Skin epidermis (tissue), 12 donors: ENCODE data around the gene SSNA1.

Source experiments
- H3K27ac ChIP-seq, 21 experiments: fragments of 200-600 bp; sonication (generic) in 11 of 21; one replicate each; pipeline ENCODE4 v1.5.0; 2020; ENCODE audit warnings: mild to moderate bottlenecking in 3 of 21, inconsistent platforms in 2 of 21, moderate library complexity in 2 of 21
- H3K4me3 ChIP-seq, 7 experiments: fragments of 200-600 bp; sonication (generic) in 2 of 7; one replicate each; pipeline ENCODE4 v1.5.0; 2020; ENCODE audit warnings: inconsistent platforms in 2 of 7, mild to moderate bottlenecking in 2 of 7, moderate library complexity in 1 of 7

Gene SSNA1

DNA sequence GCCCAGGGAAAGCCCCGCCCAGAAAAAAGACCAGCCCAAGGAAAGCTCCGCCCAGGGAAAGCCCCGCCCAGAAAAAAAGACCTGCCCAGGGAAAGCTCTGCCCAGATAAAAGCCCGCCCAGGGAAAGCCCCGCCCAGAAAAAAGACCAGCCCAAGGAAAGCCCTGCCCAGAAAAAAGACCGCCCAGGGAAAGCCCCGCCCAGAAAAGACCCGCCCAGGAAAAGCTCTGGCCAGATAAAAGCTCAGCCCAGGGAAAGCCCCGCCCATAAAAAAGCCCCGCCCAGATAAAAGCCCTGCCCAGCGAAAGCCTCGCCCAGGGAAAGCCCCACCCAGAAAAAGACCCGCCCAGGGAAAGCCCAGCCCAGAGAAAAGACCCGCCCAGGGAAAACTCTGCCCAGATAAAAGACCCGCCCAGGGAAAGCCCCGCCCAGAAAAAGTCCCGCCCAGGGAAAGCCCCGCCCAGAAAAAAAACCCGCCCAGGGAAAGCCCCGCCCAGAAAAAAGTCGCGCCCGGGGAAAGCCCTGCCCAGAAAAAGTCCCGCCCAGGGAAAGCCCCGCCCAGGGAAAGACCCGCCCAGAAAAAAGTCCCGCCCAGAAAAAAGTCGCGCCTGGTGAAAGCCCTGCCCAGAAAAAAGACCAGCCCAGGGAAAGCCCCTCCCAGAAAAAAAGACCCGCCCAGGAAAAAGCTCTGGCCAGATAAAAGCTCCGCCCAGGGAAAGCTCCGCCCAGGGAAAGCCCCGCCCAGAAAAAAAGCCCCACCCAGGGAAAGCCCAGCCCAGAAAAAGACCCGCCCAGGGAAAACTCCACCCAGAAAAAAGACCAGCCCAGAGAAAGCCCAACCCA lies 37.6 kb upstream of the SSNA1 start:
- Histone ChIP-seq H3K4me3 (no peak overlapping the region), H3K27ac (no peak overlapping the region)

DNA sequence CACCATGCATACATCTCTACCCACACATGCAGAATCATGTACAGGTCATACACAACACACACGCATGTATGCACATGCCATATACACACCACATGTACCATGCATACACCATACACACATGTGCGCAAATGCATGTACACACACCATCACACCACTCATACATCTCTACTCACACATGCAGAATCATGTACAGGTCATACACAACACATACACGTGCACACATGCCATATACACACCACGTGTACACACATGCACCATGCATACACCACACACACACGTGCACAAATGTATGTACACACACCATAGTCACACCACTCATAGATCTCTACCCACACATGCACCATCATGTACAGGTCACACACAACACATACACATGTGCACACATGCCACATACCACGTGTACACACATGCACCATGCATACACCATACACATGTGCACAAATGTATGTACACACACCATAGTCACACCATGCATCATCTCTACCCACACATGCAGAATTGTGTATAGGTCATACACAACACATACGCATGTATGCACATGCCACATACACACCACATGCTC lies 35.6 kb upstream of the SSNA1 start:
- Histone ChIP-seq H3K27ac (no peak overlapping the region), H3K4me3 (no peak overlapping the region)

DNA sequence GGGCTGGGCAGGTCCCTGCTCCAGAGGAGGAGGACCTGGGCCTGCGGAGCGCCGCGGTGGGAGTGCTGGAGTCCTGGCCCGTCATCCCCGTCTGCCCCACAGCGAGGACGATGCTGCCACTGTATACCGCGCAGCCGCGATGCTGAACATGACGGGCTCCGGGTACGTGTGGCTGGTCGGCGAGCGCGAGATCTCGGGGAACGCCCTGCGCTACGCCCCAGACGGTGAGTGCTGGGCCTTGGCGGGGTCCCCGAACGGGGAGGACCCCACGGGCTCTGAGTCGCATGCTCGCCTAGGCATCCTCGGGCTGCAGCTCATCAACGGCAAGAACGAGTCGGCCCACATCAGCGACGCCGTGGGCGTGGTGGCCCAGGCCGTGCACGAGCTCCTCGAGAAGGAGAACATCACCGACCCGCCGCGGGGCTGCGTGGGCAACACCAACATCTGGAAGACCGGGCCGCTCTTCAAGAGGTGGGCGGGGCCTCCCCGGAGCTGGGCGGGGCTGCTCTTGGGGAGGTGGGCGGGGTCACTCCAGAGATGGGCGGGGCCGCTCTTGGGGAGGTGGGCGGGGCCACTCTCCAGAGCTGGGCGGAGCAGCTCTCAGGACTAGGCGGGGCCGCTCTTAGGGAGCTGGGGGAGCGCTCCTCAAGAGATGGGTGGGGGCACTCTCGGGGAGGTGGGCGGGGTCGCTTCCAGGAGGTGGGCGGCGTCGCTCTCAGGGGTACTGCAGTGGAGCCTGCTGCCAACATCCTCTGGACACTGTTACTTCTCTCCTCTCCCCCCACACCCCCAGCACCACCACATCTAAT lies 31.7 kb upstream of the SSNA1 start:
- Histone ChIP-seq H3K4me3 (peak overlapping the region in 3 of 7 experiments; percentile 2 to 23 (median 18)), H3K27ac (no peak overlapping the region)

DNA sequence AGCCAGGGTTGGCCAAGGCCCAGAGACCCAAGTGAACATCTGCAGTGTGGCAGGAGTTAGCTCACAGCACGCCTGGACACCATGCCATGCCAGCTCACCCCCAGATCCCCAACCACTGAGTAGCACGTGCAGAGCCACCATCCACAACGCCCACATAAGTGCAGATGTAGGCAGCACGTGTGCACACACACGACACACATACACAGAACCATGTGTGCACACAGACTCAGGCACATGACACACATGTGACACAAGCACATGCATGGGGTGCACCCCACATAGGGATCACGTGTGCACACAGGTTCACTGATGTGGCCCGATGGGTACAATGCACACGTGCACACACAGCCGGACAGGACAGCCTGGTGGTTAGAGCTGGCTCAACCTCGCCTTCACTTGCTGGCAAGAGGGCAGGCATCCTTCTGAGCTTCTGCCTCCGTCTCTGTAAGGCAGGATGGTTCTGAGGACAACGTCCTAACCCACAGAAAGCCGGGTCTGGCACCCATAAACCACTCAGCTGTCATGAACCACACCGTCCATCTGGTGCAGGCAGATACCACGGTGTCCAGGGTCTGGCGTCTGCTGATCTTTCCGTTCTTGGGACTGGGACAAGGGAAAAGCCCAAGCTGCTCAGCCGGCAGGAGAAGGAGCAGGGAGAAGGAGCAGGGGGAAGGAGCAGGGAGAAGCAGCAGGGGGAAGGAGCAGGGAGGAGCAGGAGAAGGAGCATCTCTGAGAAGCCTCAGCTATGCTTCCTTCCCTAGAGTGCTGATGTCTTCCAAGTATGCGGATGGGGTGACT lies 30.7 kb upstream of the SSNA1 start:
- no peak overlapping the region for H3K27ac ChIP-seq
- H3K4me3 ChIP-seq: no peak overlapping the region

DNA sequence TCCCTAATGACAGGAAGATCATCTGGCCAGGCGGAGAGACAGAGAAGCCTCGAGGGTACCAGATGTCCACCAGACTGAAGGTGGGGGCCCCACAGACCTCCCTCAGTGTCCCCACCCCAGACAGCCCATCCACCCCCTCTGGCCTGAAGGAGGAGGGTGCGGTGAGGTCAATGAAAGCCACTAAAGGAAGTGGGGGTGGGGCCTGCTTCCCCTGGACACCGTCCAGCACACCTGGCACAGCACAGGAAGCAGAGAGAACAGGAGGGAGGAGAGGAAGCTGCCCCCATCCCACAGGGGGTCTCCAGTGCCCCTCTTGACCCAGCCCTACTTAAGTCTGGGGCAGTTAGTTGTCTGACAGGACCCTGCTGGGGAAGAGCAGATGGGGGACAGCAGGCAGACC lies 29.9 kb upstream of the SSNA1 start:
- Histone ChIP-seq H3K27ac (no peak overlapping the region), H3K4me3 (no peak overlapping the region)

DNA sequence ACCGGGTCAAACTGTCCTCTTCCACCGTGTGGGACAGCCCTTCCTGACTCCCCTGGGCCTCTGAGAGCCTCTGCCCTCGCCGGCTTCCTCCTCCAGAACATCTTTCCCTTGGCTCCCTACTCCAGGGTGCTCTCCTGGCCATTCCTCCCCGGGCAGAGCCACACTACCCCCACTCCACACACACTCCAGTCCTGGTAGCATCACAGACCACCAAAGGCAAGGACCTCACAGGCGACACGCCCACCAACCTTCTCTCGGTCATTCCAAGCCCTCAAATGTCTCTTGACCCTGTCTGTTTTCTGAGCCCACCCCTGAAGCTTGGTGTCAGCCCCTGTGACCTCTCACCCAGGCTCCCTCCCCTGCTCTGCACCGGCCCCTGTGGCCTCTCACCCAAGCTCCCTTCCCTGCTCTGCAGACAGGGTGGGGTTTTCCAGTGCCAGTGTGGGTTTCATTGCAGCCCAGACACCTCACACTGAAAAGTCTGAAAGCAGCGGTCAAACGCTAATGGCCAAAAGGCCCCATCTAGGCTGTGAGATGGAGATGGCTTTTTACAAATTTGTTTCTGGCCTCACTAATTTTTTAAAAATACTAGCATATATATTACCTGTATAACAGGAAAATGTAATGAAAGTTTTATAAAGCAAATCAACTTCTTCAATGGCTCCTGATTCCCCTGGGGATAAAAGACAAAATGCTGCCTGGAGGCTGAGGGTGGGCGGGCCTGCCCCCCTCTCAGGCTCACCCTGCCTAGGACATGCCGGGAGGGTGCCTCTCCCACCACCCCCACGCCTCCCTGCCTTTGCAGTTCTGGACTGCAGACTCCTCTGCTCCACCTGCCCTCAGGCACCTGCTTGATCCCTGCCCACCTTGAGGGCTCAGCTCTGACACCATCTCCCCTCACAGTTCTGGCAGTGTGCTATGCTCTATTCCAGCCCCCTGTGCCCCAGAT lies 29.1 kb upstream of the SSNA1 start:
- Histone ChIP-seq H3K27ac (no peak overlapping the region), H3K4me3 (no peak overlapping the region)

DNA sequence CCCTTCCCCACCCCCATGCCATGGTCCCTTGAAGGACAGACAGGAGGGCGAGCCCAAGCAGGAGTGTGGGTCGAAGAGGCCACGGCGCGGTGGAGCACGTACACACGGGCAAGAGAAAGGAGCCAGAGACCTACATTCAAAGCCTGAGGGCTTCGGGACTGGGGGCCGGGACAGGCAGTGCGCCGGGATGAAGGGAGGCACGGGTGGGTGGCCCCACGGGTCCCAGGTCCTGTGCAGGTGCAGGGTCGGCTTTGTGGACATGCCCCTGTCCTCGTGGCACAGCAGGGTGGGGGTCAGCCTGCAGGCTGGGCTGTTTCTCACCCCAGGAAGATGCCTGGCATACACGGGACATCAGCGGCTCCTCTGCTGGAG lies 28.4 kb upstream of the SSNA1 start:
- H3K27ac ChIP-seq: no peak overlapping the region
- H3K4me3 ChIP-seq: no peak overlapping the region

DNA sequence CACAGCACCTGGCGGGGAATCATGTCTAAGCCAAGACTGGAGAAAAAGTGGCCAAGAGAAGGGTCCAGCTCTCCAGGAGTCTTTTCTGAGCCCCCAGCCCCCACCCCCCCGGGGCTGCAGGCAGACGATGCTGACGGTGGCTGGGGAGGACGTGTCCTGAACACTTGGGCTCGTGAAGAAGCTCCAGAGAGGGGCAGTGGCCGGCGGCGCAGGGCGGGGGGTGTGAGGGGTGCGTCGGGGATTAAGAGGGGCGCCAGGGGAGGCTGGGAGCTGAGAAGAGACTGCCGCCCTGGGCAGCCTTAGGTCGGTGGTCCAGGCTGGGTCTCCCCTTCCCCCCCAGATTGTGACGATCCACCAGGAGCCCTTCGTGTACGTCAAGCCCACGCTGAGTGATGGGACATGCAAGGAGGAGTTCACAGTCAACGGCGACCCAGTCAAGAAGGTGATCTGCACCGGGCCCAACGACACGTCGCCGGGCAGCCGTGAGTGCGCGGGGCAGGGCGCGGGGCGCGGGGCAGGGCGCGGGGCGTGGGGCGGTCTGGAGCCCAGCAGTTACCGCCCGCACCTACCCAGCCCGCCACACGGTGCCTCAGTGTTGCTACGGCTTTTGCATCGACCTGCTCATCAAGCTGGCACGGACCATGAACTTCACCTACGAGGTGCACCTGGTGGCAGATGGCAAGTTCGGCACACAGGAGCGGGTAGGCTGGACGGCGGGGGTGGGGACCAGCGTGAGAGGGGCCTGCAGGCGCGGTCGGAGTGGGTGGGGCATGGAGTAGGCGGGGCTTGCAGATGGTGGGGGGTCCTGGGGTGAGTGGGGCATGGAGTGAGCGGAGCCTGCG lies 27.5 kb upstream of the SSNA1 start:
- H3K4me3 ChIP-seq: no peak overlapping the region
- no peak overlapping the region for H3K27ac ChIP-seq

DNA sequence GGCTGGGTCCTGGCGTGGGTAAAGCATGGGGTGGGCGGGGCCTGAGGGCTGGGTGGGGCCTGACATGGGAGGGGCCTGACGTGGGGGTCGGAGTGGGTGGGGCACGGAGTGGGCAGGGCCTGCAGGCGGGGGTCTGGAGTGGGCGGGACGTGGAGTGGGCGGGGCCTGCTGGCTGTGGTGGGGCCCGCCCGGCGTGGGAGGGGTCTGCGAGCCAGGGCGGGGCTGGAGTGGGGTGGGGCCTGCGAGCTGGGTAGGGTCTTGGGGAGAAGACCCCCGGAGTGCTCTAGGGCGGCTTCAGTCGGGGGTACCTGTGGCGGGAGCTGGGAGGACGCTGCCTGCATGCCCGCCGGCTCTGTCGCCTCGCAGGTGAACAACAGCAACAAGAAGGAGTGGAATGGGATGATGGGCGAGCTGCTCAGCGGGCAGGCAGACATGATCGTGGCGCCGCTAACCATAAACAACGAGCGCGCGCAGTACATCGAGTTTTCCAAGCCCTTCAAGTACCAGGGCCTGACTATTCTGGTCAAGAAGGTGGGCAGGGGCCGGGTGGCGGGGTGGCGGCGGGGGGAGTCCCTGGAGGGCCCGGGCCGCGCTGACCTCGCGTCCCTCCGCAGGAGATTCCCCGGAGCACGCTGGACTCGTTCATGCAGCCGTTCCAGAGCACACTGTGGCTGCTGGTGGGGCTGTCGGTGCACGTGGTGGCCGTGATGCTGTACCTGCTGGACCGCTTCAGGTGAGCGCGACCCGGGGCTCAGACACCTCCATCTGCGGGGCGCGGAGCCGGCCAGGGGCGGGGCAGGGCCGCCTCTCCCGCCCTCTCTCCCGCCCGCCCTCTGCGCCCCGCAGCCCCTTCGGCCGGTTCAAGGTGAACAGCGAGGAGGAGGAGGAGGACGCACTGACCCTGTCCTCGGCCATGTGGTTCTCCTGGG lies 26.7 kb upstream of the SSNA1 start:
- Histone ChIP-seq H3K27ac (peak overlapping the region in 1 of 21 experiments; percentile 26), H3K4me3 (peak overlapping the region in 1 of 7 experiments; percentile 9)

DNA sequence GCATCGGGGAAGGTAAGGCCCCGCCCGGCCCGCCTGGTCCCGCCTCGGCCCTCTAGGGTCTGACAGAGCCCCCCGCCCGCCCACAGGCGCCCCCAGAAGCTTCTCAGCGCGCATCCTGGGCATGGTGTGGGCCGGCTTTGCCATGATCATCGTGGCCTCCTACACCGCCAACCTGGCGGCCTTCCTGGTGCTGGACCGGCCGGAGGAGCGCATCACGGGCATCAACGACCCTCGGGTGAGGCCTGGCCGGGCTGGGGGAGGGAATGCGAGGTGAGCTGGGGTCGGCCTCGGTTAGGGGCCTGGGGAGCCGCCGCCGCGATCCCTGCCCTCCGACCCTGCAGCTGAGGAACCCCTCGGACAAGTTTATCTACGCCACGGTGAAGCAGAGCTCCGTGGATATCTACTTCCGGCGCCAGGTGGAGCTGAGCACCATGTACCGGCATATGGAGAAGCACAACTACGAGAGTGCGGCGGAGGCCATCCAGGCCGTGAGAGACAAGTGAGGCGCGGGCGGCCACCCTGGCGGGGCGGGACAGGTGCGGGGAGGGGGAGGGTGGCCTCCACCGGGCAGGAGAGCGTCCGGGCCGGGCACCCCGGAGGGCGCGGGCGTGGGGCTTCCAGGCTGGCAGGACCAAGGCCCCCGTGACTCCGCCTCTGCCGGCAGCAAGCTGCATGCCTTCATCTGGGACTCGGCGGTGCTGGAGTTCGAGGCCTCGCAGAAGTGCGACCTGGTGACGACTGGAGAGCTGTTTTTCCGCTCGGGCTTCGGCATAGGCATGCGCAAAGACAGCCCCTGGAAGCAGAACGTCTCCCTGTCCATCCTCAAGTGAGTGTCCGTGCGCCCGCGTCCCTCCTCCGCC lies 25.7 kb upstream of the SSNA1 start:
- H3K27ac ChIP-seq: peak overlapping the region in 1 of 21 experiments; percentile 26
- H3K4me3 ChIP-seq: peak overlapping the region in 5 of 7 experiments; percentile 4 to 21 (median 9)

DNA sequence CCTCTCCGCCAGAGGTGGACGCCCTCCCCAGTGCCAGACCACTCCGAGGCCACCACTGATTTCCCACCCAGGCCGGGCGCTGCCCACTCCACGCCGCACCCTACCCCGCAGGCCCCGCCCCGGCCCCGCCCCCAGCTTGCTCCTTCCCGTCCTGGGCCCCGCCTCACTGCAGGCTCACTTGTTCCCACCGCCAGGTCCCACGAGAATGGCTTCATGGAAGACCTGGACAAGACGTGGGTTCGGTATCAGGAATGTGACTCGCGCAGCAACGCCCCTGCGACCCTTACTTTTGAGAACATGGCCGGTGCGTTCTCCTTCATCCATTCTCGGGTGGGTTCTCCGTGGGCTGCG lies 25.1 kb upstream of the SSNA1 start:
- peak overlapping the region in 1 of 21 experiments; percentile 26 for H3K27ac ChIP-seq
- H3K4me3 ChIP-seq: peak overlapping the region in 4 of 7 experiments; percentile 4 to 14 (median 7)

DNA sequence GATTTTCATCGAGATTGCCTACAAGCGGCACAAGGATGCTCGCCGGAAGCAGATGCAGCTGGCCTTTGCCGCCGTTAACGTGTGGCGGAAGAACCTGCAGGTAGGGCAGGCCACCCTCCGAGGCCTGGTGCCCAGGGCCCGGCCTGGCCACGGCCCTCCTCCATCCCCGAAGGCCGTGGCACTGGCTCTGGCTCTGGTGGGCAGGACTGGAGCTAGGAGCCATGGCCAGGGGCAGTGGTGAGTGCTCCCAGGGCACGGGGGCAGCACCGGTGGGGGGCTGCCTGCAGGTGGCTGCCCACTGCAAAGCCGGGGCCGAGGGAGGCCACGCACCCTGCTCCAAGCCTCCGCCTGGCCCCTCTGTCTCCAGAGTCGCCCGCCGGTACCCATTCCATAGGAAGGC lies 24.7 kb upstream of the SSNA1 start:
- Histone ChIP-seq H3K27ac (no peak overlapping the region), H3K4me3 (no peak overlapping the region)

DNA sequence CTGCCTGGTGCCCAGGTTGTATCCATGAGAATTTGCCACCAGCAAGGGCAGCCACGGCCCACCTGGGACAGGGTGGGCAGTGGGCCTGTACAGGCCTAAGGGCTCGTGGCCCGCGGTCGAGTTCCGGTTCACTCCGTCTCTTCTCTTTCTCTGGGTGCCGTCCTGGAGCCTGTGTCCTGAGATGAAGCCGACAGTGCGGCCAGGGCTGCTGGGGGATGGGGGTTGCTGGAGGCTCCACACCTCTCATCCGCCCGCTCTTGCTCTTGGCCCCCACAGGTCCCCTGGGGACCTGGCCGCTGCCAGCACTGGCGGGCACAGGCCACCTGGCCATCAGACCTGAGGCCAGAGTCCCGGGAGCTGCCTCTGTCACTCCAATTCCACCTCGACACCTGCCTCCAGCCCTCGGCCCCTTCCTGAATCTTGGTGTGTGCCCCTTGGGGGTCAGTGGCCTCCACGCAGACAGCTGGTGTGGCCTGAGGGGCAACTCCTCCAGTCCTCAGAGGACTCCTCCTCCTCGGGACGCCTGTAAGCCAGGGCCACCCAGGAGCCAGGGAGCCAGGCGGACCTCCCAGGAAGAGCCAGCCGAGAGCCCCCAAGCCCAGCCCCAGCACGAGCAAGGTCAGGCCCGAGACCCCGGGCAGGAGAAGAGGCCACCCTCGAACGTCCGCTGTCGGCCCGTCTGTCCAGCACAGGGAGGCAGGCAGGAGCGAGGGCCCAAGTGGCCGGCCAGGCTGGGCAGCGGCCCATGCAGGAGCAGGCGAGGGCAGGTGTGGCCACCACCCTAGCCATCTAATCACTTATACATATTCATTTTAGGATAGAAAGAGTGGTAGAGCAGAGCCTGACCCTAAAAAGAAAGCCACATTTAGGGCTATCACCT lies 23.9 kb upstream of the SSNA1 start:
- H3K4me3 ChIP-seq: no peak overlapping the region
- H3K27ac ChIP-seq: no peak overlapping the region

DNA sequence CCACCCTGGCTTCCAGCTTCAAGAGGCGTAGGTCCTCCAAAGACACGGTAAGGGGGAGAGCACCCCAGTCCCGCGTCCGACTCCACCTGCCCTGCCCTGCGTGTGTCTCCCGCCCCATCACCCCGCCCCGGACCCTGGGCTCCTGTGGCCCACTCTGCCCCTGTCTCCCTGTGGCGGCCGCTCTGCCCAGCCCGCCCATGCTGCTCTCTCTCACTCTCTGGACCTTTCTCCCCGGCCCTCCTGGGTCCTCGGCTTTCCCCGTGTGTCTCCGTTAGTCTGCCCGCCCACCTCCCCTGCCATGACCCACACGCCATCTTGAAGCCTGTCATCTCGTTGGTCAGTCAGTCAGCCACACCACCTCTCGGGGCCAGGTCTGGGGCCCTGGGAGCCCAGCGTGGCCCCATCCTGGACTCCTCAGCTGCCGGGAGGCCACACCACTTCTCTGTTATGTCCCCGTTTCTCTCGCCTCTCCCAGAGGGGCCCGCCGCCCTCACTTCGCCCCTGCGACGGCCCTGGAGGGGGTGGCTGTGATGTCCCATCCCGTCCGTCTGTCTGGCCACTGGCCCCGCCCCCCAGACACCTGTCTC lies 23.1 kb upstream of the SSNA1 start:
- Histone ChIP-seq H3K27ac (no peak overlapping the region), H3K4me3 (no peak overlapping the region)
